Body of pancreas (tissue), 4 donors: ENCODE data around the gene OR10A6. TPM values are rescaled to one million over a fixed set of nuclear protein-coding genes. Genes with fewer than 3 reads are reported as not detected.
A peak's percentile ranks its signal among the peaks of the same experiment; 100 is the strongest.

ENCODE experiments used
- ATAC-seq: fragments of 150-250 bp; one replicate; pipeline ENCODE4 v1.9.1; 2016
- DNase-seq, 4 donors: peaks; one replicate each; pipeline ENCODE4 v3.0.0-alpha.2; 2019
- H3K27ac ChIP-seq, 4 donors: fragments of 200-600 bp; sonication (generic); 1 replicate in 3 of 4; 2 replicates in 1 of 4; pipeline versions ENCODE4 v1.5.1 to v1.6.1; 2016 to 2019; ENCODE audit warnings: mild to moderate bottlenecking in 1 of 4, mixed read lengths in 1 of 4, moderate library complexity in 1 of 4
- H3K27me3 ChIP-seq, 2 donors: fragments of 200-600 bp; sonication (generic); one replicate each; pipeline ENCODE4 v1.6.0; 2016; ENCODE audit warnings: mild to moderate bottlenecking in 1 of 2
- H3K36me3 ChIP-seq, 2 donors: fragments of 200-600 bp; sonication (generic); replicated peaks in 1 of 2; 2 replicates each; pipeline ENCODE4 v1.5.1; 2016; ENCODE audit warnings: low read depth in 2 of 2; ENCODE audit not compliant: insufficient read depth in 1 of 2
- H3K4me1 ChIP-seq: fragments of 200-600 bp; sonication (generic); one replicate; pipeline ENCODE4 v1.6.0; 2016
- H3K4me3 ChIP-seq, 2 donors: fragments of 200-600 bp; sonication (generic); 1 replicate in 1 of 2; 2 replicates in 1 of 2; pipeline ENCODE4 v1.5.1; 2016 to 2019
- H3K9me3 ChIP-seq, 3 donors: fragments of 200-600 bp; sonication (generic); 1 replicate in 2 of 3; 2 replicates in 1 of 3; pipeline ENCODE4 v1.5.1; 2016
- CTCF ChIP-seq, 7 experiments: fragments of 450-650 bp in 4 of 7; fragments of 200-600 bp in 3 of 7; sonication (generic) in 3 of 7; IDR thresholded peaks; one replicate each; pipeline ENCODE4 v1.5.1; 2016 to 2019; ENCODE audit warnings: antibody characterized with exemption in 7 of 7
- POLR2A ChIP-seq, 3 donors: fragments of 450-650 bp; IDR thresholded peaks; one replicate each; pipeline ENCODE4 v1.6.1; 2016; ENCODE audit warnings: antibody characterized with exemption in 3 of 3, mild to moderate bottlenecking in 2 of 3
- WGBS, 2 donors: methylation state at CpG; one replicate each; pipeline ENCODE4 v1.1.5; 2017; 5-methylcytosine and 5-hydroxymethylcytosine counted together
- intact Hi-C: fragments of 100-400 bp; cut with DNase I; formaldehyde crosslinking; loops from one replicate; pipeline ENCODE4 v1.15.1; 2023
- total RNA-seq, 2 donors: library from RNA; depleted of rRNA; stranded (reverse); fragments of >200 nt; gene quantifications; one replicate each; pipeline ENCODE4 v1.1.0, GENCODE V29; 2016

The OR10A6 gene
- total RNA-seq, 2 donors from 2014 or later: not detected

GRCh38 chr11:7965386-7965785 lies 34.3 kb upstream of the OR10A6 start, which contains the start of gene NLRP10:
Gene NLRP10 (minus strand): TSS chr11:7965447. CDS start chr11:7963495, 1,952 bp downstream.
- Histone ChIP-seq H3K27me3 (no peaks in the 10 kb centered on the region), H3K4me3 (no peak within 1 kb of the TSS), H3K27ac (no peak within 1 kb of the TSS), H3K36me3 (no peaks in the 10 kb centered on the region), H3K4me1 (peaks cover 4% of the 10 kb centered on the region), H3K9me3 (no peaks in the 10 kb centered on the region)
- ATAC-seq (no peak), DNase-seq (no peak)
- no peak for TF ChIP-seq POLR2A (IDR thresholded peaks at IDR 0.05)
- 88 to 94% methylated on average over 1 of the region's 1 CpG for WGBS, 2 donors
- intact Hi-C loops: no loop called here

DNA sequence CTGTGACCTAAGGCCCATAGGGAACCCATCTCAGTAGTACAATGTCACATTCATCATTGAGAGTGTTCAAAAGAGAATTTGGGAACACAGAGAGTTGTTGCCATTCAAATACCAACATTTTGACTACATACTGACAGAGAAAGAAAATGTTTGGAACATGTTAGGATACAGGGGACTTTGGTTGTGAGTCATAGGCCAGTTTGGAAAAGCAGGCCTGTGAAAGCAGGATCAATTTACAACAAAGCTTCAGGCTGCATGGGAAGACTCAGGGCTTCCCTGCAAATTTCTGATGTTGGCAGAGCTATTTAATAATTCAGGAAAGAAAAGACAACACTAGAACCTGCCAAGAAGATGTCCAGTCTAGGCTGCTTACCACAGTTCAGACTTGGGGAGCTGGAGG lies 33.8 kb upstream of the OR10A6 start:
- intact Hi-C loops: no loop called here
- H3K27me3 ChIP-seq: no peaks in the 10 kb centered on the region
- no peak for TF ChIP-seq CTCF (IDR thresholded peaks at IDR 0.05)
- TF ChIP-seq POLR2A (IDR thresholded peaks at IDR 0.05): no peak
- peaks cover 4% of the 10 kb centered on the region for H3K4me1 ChIP-seq
- H3K36me3 ChIP-seq: no peaks in the 10 kb centered on the region
- H3K4me3 ChIP-seq: no peak overlapping the region
- H3K27ac ChIP-seq: no peak overlapping the region
- H3K9me3 ChIP-seq: no peaks in the 10 kb centered on the region
- DNase-seq: no peak
- no peak for ATAC-seq

DNA sequence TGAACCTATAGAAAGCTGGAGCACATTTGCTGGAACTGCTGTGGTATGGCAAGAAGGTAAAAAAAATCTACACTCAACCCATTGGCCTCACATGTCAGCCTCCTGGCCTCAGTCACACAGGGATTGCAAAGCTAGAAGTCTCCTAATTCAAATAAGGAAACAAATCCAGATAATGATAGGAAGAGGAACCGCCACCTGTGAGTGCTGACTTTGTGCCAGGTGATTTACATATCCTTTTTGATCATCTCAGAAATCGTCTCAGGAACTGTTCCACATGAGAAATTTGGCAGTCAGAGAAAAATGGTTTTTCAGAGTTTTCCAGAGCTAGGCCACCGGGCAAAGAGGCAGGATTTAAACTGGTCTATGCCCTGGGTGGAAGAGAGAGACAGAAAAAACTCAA lies 33.2 kb upstream of the OR10A6 start:
- H3K9me3 ChIP-seq: no peaks in the 10 kb centered on the region
- H3K4me1 ChIP-seq: peaks cover 4% of the 10 kb centered on the region
- TF ChIP-seq POLR2A (IDR thresholded peaks at IDR 0.05) (no peak), CTCF (IDR thresholded peaks at IDR 0.05) (no peak)
- WGBS, 2 donors: 32 to 44% methylated on average over 3 of the region's 3 CpGs
- no peak overlapping the region for H3K4me3 ChIP-seq
- DNase-seq (peak in 2 of 4 donors; percentile 10 to 11), ATAC-seq (no peak)
- H3K27me3 ChIP-seq: no peaks in the 10 kb centered on the region
- H3K36me3 ChIP-seq: no peaks in the 10 kb centered on the region
- intact Hi-C loops: no loop called here
- no peak overlapping the region for H3K27ac ChIP-seq

- 34 to 56% methylated on average over 1 of the region's 1 CpG for WGBS, 2 donors
- intact Hi-C loops: no loop called here
- no peaks in the 10 kb centered on the region for H3K4me1 ChIP-seq
- H3K27ac ChIP-seq: no peak overlapping the region
- ATAC-seq: no peak
- no peak for DNase-seq
- H3K4me3 ChIP-seq: no peak overlapping the region
- no peak for TF ChIP-seq CTCF (IDR thresholded peaks at IDR 0.05)
- no peak for TF ChIP-seq POLR2A (IDR thresholded peaks at IDR 0.05)
- no peaks in the 10 kb centered on the region for H3K9me3 ChIP-seq
- H3K36me3 ChIP-seq: no peaks in the 10 kb centered on the region
- no peaks in the 10 kb centered on the region for H3K27me3 ChIP-seq
These were observed 24.1 kb upstream of the OR10A6 start for GRCh38 chr11:7955191-7955590.

DNA sequence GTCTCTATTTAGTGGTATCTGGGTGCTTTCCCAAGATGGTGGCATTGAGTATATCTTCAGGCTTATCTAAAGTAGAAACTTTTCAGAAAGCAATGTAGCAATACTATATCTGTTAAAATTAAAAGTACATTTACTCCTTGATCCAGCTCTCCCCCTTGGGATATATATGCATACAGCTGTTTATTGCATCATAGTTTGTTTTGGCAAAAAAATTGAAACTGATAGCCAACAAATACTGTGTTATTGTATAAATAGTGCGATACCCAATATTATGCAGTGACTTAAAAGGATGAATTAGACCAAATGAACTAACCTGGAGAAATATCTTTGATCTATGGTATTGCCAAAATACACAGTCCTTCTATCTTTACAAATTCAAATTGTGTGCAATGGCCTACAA lies 18.9 kb upstream of the OR10A6 start:
- 23 to 43% methylated on average over 1 of the region's 1 CpG for WGBS, 2 donors
- intact Hi-C loops: no loop called here

More for the DNA sequence above, 18.9 kb upstream of the OR10A6 start:
- DNase-seq (no peak), ATAC-seq (peak; percentile 77)
- no peak for TF ChIP-seq CTCF (IDR thresholded peaks at IDR 0.05)
- TF ChIP-seq POLR2A (IDR thresholded peaks at IDR 0.05): no peak
- H3K4me1 ChIP-seq: no peaks in the 10 kb centered on the region
- no peaks in the 10 kb centered on the region for H3K27me3 ChIP-seq
- H3K9me3 ChIP-seq: no peaks in the 10 kb centered on the region
- H3K27ac ChIP-seq: no peak overlapping the region
- no peak overlapping the region for H3K4me3 ChIP-seq
- no peaks in the 10 kb centered on the region for H3K36me3 ChIP-seq
